Pulmonary artery endothelial cell (primary cell): ENCODE data around the gene ACSS3. TPM values are rescaled to one million over a fixed set of nuclear protein-coding genes. Genes with fewer than 3 reads are reported as not detected.
"Not testable (repeated sequence)": the region's sequence is repeated elsewhere in the genome, so short reads cannot be mapped to it uniquely, and the experiment has no call there.

Experiments used
- DNase-seq: peaks from one replicate; pipeline ENCODE4 v3.0.0-alpha.2; 2011; ENCODE audit warnings: low read depth, low spot score
- total RNA-seq: library from RNA; depleted of rRNA; stranded (reverse); fragments of >200 nt; gene quantifications from 2 replicates; pipeline ENCODE4 v1.2.3, GENCODE V29; 2014

Gene ACSS3, protein sequence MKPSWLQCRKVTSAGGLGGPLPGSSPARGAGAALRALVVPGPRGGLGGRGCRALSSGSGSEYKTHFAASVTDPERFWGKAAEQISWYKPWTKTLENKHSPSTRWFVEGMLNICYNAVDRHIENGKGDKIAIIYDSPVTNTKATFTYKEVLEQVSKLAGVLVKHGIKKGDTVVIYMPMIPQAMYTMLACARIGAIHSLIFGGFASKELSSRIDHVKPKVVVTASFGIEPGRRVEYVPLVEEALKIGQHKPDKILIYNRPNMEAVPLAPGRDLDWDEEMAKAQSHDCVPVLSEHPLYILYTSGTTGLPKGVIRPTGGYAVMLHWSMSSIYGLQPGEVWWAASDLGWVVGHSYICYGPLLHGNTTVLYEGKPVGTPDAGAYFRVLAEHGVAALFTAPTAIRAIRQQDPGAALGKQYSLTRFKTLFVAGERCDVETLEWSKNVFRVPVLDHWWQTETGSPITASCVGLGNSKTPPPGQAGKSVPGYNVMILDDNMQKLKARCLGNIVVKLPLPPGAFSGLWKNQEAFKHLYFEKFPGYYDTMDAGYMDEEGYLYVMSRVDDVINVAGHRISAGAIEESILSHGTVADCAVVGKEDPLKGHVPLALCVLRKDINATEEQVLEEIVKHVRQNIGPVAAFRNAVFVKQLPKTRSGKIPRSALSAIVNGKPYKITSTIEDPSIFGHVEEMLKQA
- total RNA-seq, result 0.07 TPM in 1 of 2 replicates, not detected in the other

DNA sequence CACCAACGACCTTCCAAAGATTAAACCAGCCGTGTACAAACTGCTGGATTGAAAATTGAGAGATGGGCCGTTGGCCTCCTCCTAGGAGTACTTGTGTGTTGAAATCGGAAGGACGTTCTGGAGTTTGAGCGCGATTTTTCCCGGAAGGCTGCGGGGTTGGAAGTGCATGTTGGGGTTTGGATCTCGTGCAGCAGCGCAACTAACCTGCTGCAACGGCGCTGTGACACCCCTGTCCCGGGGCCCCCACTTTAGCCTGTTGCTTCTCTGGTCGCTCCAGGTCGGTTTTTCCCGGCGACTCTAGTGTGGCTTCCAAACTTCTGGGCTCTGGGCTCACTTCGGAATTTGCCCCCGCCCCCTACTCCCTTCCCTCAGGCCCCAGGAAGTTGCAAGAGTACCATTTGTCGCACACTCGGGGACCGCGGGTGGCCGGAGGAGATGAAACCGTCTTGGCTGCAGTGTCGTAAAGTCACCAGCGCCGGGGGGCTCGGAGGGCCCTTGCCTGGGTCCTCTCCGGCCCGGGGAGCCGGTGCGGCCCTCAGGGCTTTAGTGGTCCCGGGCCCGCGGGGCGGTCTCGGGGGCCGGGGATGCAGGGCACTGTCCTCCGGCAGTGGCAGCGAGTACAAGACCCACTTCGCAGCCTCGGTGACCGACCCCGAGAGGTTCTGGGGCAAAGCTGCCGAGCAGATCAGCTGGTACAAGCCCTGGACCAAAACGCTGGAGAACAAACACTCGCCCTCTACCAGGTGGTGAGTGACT lies at the start of gene ACSS3:
Gene ACSS3, plus strand, starts transcription at position 394 of the 756 bp plus-strand sequence. Its CDS starts 42 bp downstream, at position 436.
- no peak for DNase-seq

DNA sequence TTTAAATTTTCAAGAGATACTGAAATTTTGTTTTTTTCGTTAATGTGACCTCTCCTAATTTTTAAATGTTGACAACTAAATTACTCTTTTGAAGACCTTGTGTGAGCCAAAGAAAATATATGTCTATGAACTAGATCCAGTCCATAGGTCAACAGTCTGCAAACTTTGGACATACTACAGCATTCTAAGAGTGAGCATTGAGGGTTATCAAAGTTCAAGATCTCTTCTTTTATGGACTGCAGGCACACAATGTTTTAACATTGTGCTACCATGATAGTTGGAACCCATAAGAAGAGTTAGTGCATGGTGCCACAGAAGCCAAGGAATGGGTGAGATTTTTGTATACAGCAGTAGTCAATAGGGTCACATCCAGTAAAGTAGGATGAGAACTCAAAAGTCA lies 43.0 kb upstream of the ACSS3 start:
- DNase-seq, result no peak

DNA sequence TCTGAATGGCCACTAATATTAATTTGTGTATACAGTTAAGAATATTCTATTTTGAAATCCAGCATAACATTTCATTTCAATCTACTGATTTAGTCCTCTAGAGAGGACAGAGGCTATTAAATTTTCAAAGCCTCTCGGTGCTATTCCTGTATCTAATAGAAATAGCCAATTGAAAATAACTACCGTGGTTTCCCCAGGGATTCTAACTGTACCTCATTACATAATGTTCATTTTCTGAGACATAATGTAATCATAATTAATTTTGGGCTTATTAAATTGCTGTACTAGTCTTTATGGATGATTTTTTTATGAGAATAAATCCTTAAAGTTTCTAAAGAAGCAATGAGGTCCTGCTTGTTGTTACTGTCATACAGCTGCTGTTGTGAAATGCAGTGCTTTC lies 38.6 kb upstream of the ACSS3 start:
- no peak for DNase-seq

DNA sequence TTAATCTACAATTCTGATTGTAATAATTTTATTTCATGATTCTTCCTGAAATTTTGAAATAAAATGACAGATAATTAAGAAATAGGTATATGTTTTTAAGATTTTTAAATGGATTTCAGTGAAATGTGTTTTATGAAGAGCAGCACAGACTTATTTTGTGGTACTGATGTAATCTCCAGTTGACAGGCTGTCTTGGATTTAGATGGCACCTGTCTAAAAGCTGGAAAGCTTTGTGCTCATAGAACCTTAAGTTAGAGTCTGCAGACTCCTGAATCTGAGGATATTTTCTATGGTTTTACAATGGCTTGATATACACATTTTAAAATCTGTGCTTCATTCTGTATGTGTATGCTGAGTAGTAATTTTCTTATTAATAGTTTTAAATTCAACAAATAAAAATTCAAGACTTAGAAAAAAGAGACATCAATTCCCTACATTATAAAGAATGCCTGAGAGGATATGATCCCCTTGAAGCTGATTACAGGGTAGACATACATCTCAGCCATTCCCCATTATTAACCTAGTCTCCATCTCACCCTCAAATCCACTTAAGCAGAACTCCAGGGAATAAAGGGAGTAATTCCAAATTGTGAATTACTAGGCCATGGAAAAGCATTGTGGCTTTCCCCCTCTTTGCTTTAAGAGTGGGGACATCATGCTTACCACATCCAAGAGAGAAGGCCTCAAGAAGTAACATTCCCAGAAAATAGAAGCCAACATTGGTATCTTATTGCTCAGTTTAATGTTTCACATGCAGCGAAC lies 33.7 kb upstream of the ACSS3 start:
- DNase-seq, result no peak

DNA sequence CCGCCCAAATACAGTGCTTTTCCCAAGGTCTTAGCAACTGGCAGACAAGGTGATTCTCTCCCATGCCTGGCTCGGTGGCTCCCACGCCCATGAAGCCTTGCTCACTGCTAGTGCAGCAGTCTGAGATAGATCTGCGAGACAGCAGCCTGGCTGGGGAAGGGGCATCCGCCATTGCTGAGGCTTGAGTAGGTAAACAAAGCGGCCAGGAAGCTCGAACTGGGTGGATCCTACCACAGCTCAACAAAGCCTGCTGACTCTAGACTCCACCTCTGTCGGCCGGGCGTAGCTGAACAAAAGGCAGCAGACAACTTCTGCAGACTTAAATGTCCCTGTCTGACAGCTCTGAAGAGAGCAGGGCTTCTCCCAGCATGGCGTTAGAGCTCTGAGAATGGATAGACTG lies 12.9 kb upstream of the ACSS3 start:
- not testable (repeated sequence) for DNase-seq

DNA sequence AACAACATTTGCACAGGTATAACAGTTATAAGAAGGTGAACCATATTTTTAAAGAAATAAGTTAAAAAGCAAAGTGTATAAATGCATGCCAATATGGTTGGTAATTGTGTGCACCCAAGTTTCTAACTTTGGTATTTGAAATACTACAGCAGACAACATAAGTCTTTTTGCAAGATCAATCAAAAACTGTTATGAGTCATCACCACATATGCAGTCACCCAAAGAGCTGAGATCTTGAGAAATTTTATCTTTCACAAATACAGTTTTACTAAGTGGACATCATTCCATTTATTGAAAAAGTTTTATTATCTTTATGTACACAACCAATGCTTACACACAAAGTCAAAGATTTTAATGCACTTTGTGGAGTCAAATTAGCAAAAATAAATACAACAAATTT lies 7.0 kb upstream of the ACSS3 start:
- DNase-seq, result no peak

DNA sequence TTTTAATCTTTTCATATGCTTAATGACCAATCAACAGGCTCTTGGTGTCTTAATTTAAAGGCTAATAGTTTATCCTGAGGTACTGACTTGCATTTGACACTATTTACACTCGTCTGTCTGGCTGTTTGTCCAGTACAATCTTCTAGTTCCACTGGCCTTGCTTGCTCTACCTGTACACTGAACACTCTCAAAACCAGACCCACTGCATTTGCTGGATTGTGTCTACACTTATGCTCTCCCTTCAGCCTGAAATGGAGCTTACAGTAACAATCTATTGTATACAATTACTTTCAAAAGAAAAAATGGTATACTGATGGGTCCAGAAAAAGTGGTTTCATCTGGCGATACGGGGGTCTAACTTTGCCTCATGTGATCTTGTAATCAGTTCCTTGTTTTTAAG lies 2.3 kb upstream of the ACSS3 start:
- no peak for DNase-seq

DNA sequence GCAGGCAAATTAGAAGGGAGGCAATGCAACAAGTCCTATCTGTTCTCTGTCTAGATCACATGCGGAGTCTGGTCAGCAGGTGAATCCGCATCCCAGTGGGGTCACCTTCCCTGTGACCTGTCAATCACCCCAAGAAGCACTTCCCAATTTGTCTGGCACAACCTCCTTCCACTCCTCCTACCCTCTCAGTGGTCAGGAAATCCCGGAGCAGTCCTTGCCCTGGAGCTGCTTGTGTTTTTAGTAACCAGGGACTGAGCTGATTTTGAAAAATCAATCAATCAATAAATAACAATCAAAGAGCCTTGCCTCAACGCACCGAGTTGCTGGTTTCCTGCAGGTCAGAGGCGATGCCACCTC lies 572 bp upstream of the ACSS3 start:
- no peak for DNase-seq

DNA sequence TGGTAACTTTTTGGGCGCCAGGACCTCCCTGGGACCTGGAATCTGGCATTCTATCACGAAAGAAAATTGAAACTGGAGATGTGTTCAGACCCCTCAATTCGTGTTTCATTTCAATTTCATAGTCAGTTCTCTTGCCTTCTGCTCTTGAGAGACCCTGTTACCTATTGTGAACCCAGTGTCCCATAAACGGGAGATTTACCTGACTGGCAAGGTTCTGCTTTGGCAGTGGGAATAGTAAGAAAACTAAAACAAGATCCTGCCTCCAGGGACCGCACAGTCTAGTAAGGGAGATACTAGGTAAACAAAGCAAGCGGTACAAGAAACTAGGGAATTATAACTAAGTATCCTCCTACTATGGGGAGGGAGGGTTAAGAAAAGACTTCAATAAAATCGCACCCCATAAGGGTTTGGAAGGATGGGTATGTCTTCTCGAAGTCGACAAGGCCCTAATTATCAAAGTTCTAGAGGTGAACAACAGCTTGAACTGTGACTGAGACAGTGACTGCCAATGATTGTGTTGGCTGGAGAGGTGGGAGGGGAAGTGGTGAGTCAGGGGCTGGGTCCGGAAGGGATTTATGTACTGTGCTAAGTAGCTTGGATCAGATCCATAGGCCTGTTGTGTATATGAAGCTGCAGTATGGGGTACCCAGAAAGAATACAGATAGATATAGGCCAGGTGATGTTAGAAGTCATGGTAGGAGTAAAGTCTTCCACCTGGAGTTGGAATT lies 754 bp downstream of the ACSS3 start:
- DNase-seq, result peak; percentile 19

DNA sequence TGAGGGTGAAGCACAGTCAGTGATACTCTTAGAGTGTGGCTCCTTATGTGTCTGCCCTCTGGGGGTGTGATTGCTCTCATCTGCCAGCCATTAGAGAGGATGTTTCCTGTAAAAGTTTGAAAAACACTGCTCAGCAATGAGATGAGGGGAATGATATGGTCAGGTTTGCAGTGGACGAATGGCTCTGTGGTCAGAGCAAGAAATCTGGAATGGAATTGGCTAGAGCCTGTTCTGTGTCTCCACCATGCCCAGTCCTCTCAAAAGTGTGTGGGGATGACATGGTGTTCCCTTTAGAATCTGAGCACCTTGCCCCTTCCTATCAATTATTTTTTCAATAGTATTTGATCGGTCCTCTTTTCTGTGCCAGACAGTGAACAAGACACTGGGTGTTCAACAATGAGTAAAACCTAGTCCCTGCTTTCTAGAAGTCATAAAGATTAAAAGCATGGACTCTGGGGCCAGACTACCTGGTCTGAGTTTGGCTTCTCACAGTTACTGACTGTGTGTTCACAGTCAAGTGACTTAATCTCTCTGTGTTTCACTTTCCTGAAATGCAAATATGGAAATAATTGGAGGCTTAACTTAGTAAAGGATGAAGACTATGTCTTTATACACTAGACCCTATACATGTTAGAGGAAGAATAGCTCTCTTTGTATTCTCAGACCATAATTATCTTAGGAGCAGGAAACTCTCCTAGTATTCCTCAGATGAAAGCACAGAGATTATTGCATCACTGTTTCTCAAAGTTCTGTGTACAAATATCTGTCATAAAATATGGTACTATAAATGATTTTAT lies 1.6 kb downstream of the ACSS3 start:
- DNase-seq, result no peak

DNA sequence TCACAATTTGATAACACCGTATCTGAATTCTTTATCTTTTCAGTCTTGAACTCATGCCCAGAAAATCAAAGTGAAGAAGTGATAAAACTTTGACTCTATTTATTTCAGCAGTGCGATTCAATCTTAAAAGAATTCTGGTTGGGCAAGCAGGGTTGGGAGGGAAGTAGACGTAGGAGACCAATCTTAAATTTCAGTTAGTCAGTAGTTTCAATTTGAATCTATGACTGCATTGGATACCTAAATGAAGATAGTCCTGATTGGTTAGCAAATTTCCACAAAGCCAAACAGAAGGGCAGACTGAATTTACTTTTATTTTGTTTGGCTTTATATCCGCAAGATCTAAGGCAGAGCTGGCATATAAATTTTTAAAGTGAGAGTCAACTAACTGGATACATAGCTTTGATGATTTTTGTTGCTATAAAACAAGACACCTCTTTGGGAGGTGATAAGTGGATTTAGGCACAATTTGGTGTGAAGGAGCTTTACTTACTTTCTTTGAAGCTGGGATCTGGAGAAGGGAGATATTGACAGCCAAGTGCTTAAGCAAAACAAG lies 2.6 kb downstream of the ACSS3 start:
- DNase-seq, result no peak

DNA sequence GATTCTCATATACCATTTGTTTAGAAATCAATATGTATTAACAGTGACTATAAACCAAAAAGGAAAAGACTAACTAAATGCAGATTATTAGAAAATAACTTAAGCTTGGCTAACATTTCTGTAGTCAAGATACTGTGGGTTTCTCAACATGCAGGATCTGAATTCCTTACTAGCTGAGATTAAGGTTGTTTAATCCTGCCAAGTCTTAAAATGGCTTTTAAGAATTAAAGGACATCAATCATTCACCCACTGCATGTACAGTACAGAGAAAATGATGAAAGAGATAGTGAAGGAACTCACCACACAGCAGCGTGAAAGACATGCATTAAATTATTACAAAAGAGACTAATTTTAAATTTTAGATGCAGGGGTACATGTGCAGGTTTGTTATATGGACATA lies 3.8 kb downstream of the ACSS3 start:
- DNase-seq, result no peak

DNA sequence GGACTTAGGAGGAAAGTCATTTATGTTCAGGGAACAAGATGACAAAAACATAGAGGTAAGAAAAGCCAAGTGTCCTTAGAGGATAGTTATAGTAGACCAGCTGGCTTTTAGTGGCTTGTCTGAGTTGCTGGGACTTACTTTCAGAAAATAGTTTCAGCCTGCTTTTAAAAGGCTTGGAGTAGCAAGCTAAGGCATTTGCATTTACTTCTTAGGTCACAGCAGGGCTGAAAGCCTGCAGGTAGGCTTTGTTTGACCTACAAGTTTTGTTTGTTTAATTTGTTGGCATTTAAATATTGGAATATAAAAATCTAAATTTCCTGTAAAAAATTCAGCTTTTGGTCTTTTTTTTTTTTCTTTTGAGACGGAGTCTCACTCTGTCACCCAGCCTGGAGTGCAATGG lies 5.1 kb downstream of the ACSS3 start:
- no peak for DNase-seq

DNA sequence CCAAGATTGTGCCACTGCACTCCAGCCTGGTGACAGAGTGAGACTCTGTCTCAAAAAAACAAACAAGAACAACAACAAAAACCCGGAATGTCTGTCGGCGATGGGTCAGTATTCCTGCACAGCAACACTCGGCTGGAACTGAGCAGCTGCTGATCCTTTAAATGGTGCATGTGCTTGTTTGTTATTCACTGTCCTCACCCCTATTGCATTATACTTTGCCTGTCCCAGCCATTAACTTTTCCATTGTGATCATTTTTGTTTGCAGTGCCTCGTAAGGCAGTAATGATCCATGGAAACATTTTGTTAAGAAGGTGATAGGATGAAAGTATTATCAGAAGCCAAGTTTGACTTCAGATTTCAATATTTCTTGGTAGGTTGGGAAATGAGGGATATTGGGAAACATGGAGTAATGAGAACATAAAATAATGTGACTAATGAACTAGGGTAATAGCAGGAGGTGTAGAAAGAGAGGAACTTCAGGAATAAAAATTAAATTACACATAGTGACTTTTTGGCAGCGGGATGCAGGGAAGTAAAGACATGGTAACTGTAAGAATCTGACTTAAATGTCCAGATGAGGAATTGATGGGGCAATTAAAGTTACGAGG lies 6.1 kb downstream of the ACSS3 start:
- DNase-seq, result no peak

DNA sequence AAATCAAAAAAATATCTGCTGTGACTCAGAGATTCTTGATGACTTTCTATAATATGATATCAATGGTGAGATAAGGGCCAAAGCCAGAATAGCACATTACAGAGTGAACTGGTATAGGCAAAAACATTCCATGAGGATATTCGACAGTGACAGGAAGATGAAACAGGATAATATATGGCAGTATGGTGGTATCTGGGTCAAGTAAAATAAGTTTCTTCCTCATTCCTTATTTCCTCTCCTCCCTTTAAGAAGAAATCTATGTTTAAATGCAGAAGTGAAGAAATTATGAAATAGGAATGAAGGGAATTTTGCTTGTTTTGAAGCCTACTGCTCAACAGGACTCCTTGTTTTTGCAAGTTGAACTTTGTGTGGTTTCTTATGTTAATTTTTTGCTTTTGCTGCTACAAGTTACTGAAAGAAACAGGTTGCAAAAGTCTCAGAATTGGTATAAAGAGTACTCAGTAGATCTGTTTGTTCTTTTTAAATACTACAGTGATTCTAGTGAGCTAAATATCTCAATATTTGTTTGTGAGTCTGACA lies 7.0 kb downstream of the ACSS3 start:
- DNase-seq, result no peak

DNA sequence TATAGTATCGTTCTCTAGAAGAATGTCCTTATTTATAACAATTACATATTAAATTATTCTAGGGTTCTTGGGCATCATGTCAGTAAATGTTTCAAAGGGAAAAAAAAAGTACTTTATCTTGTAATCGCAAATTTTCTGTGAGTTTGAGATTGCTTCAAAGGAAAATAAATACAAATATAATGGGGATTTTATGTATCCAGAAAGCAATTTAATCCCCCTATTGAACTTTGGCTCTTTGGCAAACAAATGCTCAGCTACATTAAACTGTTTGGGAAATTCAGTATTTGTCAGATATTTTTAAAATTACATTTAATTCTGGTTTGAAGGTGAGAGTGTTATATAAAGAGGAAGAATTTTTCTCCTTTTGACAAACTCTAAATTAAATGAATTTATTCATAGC lies 8.0 kb downstream of the ACSS3 start:
- no peak for DNase-seq

DNA sequence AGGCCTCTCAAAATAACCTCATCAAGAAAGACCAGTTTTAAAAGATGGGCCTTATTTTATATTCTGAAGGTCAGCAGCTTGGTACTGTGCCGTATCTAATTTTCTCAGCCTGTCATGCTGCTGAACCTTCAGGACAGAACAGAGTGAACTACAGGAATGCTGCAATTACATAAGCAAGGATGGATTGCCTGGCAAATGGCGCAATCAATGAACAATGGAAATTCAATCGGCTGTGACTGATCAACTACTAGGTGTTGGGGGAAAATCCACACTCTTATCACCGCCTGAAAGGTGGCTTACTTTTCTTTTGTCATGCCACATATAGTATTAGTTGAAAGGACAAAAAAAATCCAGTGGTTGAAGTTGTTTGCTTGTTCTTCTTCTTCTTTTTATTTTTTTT lies 8.5 kb downstream of the ACSS3 start:
- no peak for DNase-seq

DNA sequence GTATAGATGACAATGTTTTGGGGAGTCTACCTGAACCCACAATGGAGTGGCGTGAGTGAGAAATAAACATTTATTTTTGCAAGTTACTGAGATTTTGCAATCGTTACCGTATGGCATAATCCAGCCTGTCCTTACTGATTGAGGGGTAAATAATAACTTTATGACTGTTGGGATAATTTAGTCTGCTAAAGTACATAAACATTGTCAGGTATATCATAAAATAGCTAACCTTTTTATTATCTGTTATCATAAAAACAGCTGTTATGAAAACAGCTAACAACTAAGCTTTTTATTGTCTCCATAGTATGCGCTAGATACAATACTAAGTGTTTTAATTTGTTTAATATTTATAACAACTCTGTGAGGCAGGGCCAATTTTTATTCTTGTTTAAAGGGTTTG lies 10.3 kb downstream of the ACSS3 start:
- DNase-seq, result no peak

DNA sequence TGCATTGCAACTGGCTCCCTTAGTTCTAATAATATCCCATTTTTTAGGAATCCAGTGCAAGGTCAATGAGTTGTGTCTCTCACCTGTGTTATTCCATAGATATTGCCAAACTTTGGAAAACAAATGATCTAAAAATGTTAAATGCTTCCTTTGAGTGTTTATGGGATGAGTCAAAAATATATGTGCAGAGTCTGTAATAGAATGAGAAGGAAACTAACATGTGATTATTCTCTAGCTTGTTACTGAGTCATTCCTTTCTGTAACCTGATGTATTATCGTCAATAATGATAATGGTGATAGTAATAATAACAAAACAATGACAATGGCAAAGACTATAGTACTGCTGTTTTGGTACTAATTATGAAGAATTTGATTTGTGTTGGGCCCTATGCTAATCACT lies 11.5 kb downstream of the ACSS3 start:
- DNase-seq, result no peak
